RWPE1 (cell line): ENCODE results near the gene SCD5.

Source experiments
- CTCF ChIA-PET: fragments of 350-600 bp; sonication (Branson Sonifier 250); formaldehyde crosslinking; extraction: SDS; loops from one replicate; lab custom pipeline; 2021; lab: Yijun Ruan, JAX
- POLR2A ChIA-PET: fragments of 400-600 bp; formaldehyde crosslinking; extraction: SDS; loops from one replicate; lab custom pipeline; 2020; ENCODE audit warnings: antibody characterized with exemption; ENCODE audit not compliant: low non-redundant PET; lab: Yijun Ruan, JAX
- DNase-seq: peaks from one replicate; pipeline ENCODE4 v3.0.0; 2012; ENCODE audit warnings: low spot score
- H3K27ac ChIP-seq: fragments of 450-650 bp; 2 replicates; pipeline ENCODE4 v1.5.1; 2017
- TF ChIP-seq, protein P1 (sequence below): fragments of 450-650 bp; conservative IDR thresholded peaks from 2 replicates; pipeline ENCODE4 v1.5.1; 2017; ENCODE audit warnings: low read depth, mild to moderate bottlenecking

Gene SCD5

DNA sequence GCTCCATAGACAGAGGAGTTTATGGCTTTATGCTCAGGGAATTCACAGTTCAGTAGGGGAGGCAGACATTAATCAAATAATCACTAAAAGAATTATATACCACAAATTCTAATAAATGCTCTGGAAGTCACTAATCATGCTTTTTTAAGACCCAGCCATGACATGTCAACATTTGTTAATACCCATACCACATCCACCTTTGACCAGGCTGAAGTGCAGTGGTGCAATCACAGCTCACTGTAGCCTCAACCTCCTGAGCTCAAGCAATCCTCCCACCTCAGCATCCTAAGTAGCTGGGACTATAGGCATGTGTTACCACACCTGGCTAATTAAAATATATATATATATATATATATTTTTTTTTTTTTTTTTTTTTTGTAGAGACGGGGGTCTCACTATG, 12.8 kb upstream of the SCD5 start:
- ChIA-PET POLR2A (no interaction called here), CTCF (no interaction called here)
- TF ChIP-seq, protein P1, sequence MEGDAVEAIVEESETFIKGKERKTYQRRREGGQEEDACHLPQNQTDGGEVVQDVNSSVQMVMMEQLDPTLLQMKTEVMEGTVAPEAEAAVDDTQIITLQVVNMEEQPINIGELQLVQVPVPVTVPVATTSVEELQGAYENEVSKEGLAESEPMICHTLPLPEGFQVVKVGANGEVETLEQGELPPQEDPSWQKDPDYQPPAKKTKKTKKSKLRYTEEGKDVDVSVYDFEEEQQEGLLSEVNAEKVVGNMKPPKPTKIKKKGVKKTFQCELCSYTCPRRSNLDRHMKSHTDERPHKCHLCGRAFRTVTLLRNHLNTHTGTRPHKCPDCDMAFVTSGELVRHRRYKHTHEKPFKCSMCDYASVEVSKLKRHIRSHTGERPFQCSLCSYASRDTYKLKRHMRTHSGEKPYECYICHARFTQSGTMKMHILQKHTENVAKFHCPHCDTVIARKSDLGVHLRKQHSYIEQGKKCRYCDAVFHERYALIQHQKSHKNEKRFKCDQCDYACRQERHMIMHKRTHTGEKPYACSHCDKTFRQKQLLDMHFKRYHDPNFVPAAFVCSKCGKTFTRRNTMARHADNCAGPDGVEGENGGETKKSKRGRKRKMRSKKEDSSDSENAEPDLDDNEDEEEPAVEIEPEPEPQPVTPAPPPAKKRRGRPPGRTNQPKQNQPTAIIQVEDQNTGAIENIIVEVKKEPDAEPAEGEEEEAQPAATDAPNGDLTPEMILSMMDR = no peak
- DNase-seq = no peak
- H3K27ac ChIP-seq = no peak overlapping the region

DNA sequence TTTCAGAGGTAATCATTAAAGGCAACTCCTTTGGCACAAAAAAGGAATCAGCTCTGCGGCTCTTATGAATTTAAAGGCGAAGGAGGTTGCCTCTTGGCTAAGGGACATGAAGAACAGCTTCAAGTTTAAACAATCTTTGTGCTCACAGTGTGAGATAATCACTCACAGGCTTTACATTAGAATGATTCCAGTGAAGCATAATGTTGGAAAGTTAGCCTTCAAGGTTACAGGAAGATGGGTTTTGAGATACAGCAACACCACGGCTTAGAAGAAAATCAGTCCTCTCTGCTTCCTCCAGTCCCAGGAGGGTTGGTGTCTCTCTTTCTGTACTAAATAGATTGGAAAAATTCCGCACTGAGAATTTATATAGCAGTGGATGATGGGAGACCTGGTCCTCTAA, 11.6 kb upstream of the SCD5 start:
- CTCF ChIA-PET = no interaction called here
- TF ChIP-seq, protein P1 = no peak
- H3K27ac ChIP-seq = no peak overlapping the region
- POLR2A ChIA-PET = no interaction called here
- no peak for DNase-seq

DNA sequence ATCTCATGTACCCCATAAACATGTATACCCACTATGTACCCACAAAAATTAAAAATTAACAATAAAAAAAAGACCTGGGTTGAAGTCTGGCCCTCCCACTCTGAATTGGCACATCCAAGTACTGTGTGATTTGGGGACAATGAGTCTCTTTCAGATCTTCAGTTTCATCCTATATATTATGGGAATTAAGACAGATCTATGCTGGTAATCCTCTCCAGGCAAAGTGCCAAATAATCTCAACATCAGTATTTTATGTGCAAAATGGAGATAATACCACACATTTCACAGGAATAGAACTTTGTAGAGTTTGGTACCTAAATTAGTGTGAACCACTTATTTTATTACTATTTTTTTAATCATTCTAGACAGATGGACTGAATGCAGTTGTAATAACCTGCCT, 11.0 kb upstream of the SCD5 start:
- ChIA-PET CTCF (no interaction called here), POLR2A (no interaction called here)
- TF ChIP-seq, protein P1 = no peak
- H3K27ac ChIP-seq = no peak overlapping the region
- DNase-seq = no peak

DNA sequence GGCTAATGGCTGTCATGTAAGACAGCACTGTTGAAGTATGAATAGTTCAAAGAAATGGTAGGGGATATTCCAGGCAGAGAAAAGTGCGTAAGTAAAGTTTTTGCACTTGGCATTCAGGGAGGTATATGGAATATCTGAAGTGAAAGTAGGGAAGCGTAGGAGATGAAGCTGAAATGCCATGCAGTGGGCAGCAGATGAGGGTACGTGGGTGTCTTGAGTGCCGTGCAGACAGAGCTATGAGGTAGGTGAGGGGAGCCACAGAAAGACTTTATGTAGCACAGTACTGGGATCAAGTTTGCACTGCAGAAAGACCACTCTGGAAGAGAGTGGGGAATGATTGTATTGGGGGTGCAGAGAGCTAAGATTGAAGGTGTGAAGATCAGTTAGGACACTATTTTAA, 5.2 kb upstream of the SCD5 start:
- DNase-seq = no peak
- ChIA-PET CTCF (no interaction called here), POLR2A (no interaction called here)
- no peak overlapping the region for H3K27ac ChIP-seq
- TF ChIP-seq, protein P1 = no peak

DNA sequence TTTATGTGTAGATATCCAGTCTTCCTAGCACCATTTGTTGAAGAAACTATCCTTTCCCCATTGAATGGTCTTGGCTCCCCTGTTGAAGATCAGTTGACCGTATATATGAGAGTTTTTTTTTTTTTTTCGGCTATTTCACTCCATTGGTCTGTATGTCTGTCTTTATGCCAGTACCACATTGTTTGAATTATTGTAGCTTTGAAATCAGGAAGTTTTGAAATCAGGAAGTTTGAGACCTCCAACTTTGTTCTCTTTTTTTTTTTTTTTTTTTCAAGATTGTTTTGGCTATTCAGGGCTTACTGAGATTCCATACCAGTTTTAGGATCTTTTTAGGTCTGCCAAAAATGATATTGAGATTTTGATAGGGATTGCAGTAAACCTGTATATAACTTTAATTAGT, 4.3 kb upstream of the SCD5 start:
- ChIA-PET CTCF (interaction anchor here (0.6 kb wide), 2 partner anchors 381 to 1904 kb away, joined by 3 to 4 read pairs; no protein-coding TSS in a partner anchor), POLR2A (no interaction called here)
- TF ChIP-seq, protein P1 = no peak
- H3K27ac ChIP-seq = no peak overlapping the region
- DNase-seq = no peak

DNA sequence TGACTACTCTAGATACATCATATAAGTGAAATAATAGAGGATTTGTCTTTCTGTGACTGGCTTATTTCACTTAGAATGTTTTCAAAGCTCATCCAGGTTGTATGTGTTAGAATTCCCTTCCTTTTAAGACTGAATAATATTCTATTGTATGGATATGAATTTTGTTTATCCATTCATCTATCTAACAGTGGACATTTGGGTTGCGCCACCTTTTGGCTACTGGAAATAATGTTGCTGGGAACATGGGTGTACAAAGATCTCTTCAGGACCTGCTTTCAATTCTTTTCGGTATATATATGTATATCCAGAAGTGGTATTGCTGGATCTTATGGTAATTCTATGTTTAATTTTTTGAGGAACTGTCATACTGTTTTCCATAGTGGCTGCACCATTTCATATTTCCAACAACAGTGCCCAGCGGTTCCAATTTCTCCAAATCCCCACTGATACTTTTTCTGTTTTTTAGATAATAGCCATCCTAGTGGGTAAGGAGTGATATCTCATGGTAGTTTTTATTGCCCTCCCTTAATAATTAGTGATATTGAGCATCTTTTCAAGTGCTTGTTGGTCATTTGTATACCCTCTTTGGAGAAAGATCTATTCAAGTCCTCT, 3.4 kb upstream of the SCD5 start:
- DNase-seq = no peak
- H3K27ac ChIP-seq = no peak overlapping the region
- TF ChIP-seq, protein P1 = peak; percentile 75
- ChIA-PET CTCF (interaction anchor here (0.6 to 0.7 kb wide), 3 partner anchors 17 to 380 kb away, joined by 3 to 4 read pairs (median 4); no protein-coding TSS in a partner anchor), POLR2A (no interaction called here)
